Tibial artery (tissue), 4 donors: Measurements from ENCODE around the gene HORMAD2.

Experiments used
- DNase-seq, 2 donors: peaks; one replicate each; pipeline ENCODE4 v3.0.0-alpha.2; 2019
- H3K27ac ChIP-seq, 2 donors: fragments of 200-600 bp; sonication (generic) in 1 of 2; 1 replicate in 1 of 2; 2 replicates in 1 of 2; pipeline ENCODE4 v1.5.1; 2018 to 2019; ENCODE audit warnings: mild to moderate bottlenecking in 1 of 2
- H3K27me3 ChIP-seq, 2 donors: fragments of 200-600 bp; sonication (generic) in 1 of 2; one replicate each; pipeline versions ENCODE4 v1.5.1 to v1.6.0; 2016 to 2019
- H3K36me3 ChIP-seq, 3 donors: fragments of 200-600 bp; sonication (generic) in 2 of 3; one replicate each; pipeline ENCODE4 v1.5.1; 2016 to 2019; ENCODE audit warnings: mild to moderate bottlenecking in 2 of 3
- H3K4me1 ChIP-seq, 4 donors: fragments of 200-600 bp; sonication (generic) in 2 of 4; 1 replicate in 3 of 4; 2 replicates in 1 of 4; pipeline ENCODE4 v1.5.1; 2016 to 2019
- H3K4me3 ChIP-seq, 2 donors: fragments of 200-600 bp; sonication (generic) in 1 of 2; 1 replicate in 1 of 2; 2 replicates in 1 of 2; pipeline ENCODE4 v1.5.1; 2018 to 2019; ENCODE audit warnings: mild to moderate bottlenecking in 2 of 2
- H3K9me3 ChIP-seq, 3 donors: fragments of 200-600 bp; sonication (generic) in 1 of 3; one replicate each; pipeline ENCODE4 v1.5.1; 2016 to 2019
- CTCF ChIP-seq, 2 experiments: fragments of 200-600 bp in 1 of 2; fragments of 450-650 bp in 1 of 2; IDR thresholded peaks; one replicate each; pipeline ENCODE4 v1.5.1; 2017 to 2019; ENCODE audit warnings: antibody characterized with exemption in 2 of 2, mild to moderate bottlenecking in 1 of 2, moderate library complexity in 1 of 2
- intact Hi-C: fragments of 100-400 bp; cut with DNase I; formaldehyde crosslinking; loops from one replicate; pipeline ENCODE4 v1.15.0; 2023; ENCODE audit warnings: low total_unique reads

The HORMAD2 gene

GRCh38 chr22:30046716-30047363 lies 33.4 kb upstream of the HORMAD2 start:
- no peak for TF ChIP-seq CTCF (IDR thresholded peaks at IDR 0.05)
- Histone ChIP-seq H3K4me1 (peaks cover 0 to 12% (median 0%) of the 10 kb centered on the region in 4 donors), H3K27ac (no peak overlapping the region), H3K27me3 (no peaks in the 10 kb centered on the region), H3K36me3 (no peaks in the 10 kb centered on the region), H3K9me3 (no peaks in the 10 kb centered on the region), H3K4me3 (no peak overlapping the region)
- no peak for DNase-seq
- intact Hi-C loops, result no loop called here

DNA sequence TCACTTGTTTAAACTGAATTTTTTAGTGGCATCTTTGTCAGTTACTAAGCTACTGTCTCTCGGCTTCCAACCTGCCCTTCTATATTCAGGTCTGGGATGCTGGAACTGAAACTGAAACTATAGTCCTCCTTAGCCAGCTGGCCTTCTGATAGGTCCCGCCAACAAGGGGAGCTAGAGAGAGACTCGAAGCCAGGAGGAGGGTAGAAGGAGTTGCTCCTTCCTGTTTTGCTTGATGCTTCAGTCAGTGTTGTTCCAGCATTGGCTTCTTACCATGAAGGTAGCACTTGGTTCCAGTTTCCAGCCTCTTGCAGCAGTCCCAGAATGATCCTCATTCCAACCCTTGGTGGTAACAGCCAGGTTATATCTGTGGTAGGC lies 32.9 kb upstream of the HORMAD2 start:
- Histone ChIP-seq H3K9me3 (no peaks in the 10 kb centered on the region), H3K4me1 (peaks cover 0 to 12% (median 0%) of the 10 kb centered on the region in 4 donors), H3K36me3 (no peaks in the 10 kb centered on the region), H3K27me3 (no peaks in the 10 kb centered on the region), H3K4me3 (no peak overlapping the region), H3K27ac (no peak overlapping the region)
- intact Hi-C loops, result no loop called here
- DNase-seq, result no peak
- no peak for TF ChIP-seq CTCF (IDR thresholded peaks at IDR 0.05)

- TF ChIP-seq CTCF (IDR thresholded peaks at IDR 0.05), result no peak
- H3K27ac ChIP-seq, result no peak overlapping the region
- H3K4me3 ChIP-seq, result no peak overlapping the region
- peaks cover 0 to 9% (median 0%) of the 10 kb centered on the region in 4 donors for H3K4me1 ChIP-seq
- no peaks in the 10 kb centered on the region for H3K36me3 ChIP-seq
- intact Hi-C loops, result no loop called here
- H3K9me3 ChIP-seq, result no peaks in the 10 kb centered on the region
- DNase-seq, result no peak
- no peaks in the 10 kb centered on the region for H3K27me3 ChIP-seq
Measured at GRCh38 chr22:30048681-30049080, 31.6 kb upstream of the HORMAD2 start.

DNA sequence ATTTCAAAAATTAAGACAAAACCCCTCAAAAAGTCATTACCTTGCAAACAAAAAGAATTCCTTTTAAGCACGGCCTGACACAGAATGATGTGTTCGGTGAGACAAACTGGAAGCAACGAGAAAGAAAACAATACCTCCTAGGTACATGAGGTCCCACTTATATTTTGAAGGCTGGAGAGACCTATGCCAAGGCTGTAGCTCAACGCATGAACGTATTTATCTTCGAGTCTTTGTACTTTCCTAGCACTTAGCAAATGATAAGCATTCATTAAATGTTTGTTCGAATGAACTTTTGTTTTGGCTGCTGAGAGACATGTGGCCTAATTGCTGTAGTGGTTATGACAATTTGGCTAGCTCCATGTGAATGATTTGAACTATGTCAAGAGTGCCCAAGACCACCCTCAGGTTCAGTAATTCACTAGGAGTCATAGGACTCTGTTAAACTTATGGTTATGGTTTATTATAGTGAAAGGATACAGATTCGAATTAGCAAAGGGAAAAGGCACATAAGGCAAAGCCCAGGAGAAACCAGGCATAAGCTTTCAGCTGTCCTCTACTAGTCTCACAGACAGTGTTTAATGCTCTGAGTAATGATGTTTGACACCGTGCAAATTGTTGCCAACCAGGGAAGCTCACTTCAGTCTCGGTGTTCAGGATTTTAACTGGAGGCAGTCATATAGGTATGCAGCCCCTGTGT lies 26.0 kb upstream of the HORMAD2 start:
- H3K4me1 ChIP-seq, result no peaks in the 10 kb centered on the region
- no peak for TF ChIP-seq CTCF (IDR thresholded peaks at IDR 0.05)
- peaks cover 0 to 5% (median 0%) of the 10 kb centered on the region in 3 donors for H3K9me3 ChIP-seq
- no peaks in the 10 kb centered on the region for H3K36me3 ChIP-seq
- H3K27ac ChIP-seq, result no peak overlapping the region
- H3K4me3 ChIP-seq, result no peak overlapping the region
- no peak for DNase-seq
- intact Hi-C loops, result no loop called here
- no peaks in the 10 kb centered on the region for H3K27me3 ChIP-seq

DNA sequence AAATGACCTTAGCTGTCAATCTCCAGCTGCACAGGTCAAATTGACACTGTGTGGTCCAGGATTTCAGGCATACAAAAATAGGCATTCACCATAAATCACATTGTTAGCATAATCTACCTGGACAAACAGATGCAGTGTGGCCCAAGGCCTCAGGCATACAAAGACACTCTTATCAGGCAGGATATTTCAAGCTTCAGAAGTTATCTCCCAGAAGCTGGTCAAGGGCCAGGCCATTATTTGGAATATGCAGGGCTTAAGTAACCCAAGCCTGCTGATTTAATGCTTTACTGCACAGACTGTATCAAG lies 25.5 kb upstream of the HORMAD2 start:
- intact Hi-C loops, result no loop called here

More for the DNA sequence above, 25.5 kb upstream of the HORMAD2 start:
- Histone ChIP-seq H3K36me3 (no peaks in the 10 kb centered on the region), H3K27ac (no peak overlapping the region), H3K27me3 (no peaks in the 10 kb centered on the region), H3K9me3 (peaks cover 0 to 5% (median 0%) of the 10 kb centered on the region in 3 donors), H3K4me1 (no peaks in the 10 kb centered on the region), H3K4me3 (no peak overlapping the region)
- DNase-seq, result no peak
- TF ChIP-seq CTCF (IDR thresholded peaks at IDR 0.05), result no peak
